ENCODE data around the gene LPIN1. TPM values are rescaled to one million over a fixed set of nuclear protein-coding genes. Genes with fewer than 3 reads are reported as not detected.
A peak's percentile ranks its signal among the peaks of the same experiment; 100 is the strongest.

Gene LPIN1
- total and polyA plus RNA-seq, 2 experiments from 2014 or later: 34.5 to 35.3 TPM

GRCh38 chr2:11778416-11778815 lies 32.0 kb downstream of the LPIN1 start:
- no peaks in the 10 kb centered on the region for H3K9me3 ChIP-seq (ENCODE audit: low read depth)
- H3K4me2 ChIP-seq: no peak overlapping the region
- H3K4me1 ChIP-seq (ENCODE audit: insufficient read depth): peaks cover 19% of the 10 kb centered on the region
- peaks cover under 1% of the 10 kb centered on the region for H4K20me1 ChIP-seq (ENCODE audit: insufficient read depth, poor library complexity, severe bottlenecking)
- H2AFZ ChIP-seq: no peak overlapping the region
- WGBS (ENCODE audit: low lambda C conversion rate, missing lambda C conversion rate): 88% methylated on average over 4 of the region's 4 CpGs
- TF ChIP-seq EZH2phosphoT487 (IDR thresholded peaks at IDR 0.05; ENCODE audit: low read depth, severe bottlenecking, unreplicated experiment) (no peak), CTCF (IDR thresholded peaks at IDR 0.05; ENCODE audit: poor library complexity) (no peak), EZH2 (IDR thresholded peaks at IDR 0.05; ENCODE audit: borderline replicate concordance) (no peak)
- H3K36me3 ChIP-seq (replicated peaks; ENCODE audit: insufficient read depth, low read depth): peaks cover 3% of the 10 kb centered on the region
- H3K27ac ChIP-seq: no peak overlapping the region
- no peak overlapping the region for H3K4me3 ChIP-seq
- no peaks in the 10 kb centered on the region for H3K9me2 ChIP-seq (replicated peaks; ENCODE audit: insufficient read depth)
- no peaks in the 10 kb centered on the region for H3K27me3 ChIP-seq
- no peak for DNase-seq (ENCODE audit: low spot score)
- H3K79me2 ChIP-seq: no peaks in the 10 kb centered on the region

DNA sequence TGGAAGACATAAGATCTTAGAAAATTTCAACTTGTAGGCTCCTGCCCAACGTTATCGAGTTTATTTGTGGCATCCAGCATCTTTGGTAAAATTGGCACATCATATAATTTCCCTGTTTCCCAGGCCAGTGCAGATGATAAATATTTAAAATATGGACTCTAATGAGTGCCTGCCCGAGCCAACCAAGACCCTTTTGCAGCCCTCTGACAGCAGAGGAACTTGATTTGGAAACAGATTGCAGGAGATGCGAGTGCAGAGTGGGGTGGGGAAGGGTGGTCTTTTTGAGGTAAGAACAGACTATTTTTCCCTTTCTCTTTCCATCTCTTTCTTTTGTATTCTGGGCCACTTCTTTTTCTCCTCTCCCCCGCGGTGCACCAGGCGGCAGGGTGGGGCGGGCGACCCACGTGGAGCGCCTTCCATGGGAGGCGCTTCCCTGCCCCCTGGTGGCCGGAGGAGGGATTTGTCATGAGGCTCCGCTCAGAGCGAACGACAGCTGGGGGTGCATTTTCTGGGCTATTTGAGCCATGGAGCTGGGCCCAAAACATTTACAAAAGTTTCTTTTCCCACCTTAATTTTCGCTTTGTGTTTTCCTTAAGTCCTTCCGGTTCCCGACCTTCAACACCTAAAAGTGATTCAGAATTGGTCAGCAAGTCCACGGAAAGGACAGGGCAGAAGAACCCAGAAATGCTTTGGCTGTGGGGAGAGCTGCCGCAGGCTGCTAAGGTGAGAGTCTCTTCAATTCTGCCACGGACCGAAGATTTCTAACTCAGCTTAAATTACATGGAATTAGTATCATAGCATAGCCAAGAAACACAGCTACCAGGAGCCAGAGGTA lies 32.7 kb downstream of the LPIN1 start:
- Histone ChIP-seq H3K4me1 (ENCODE audit: insufficient read depth) (peaks cover 19% of the 10 kb centered on the region), H4K20me1 (ENCODE audit: insufficient read depth, poor library complexity, severe bottlenecking) (peaks cover 4% of the 10 kb centered on the region), H3K79me2 (no peaks in the 10 kb centered on the region), H3K9me2 (replicated peaks; ENCODE audit: insufficient read depth) (no peaks in the 10 kb centered on the region), H3K27ac (no peak overlapping the region), H3K36me3 (replicated peaks; ENCODE audit: insufficient read depth, low read depth) (peaks cover 3% of the 10 kb centered on the region), H3K4me2 (peak overlapping the region; percentile 70), H3K9me3 (ENCODE audit: low read depth) (no peaks in the 10 kb centered on the region), H3K4me3 (no peak overlapping the region), H3K27me3 (no peaks in the 10 kb centered on the region), H2AFZ (no peak overlapping the region)
- no peak for TF ChIP-seq EZH2phosphoT487 (IDR thresholded peaks at IDR 0.05; ENCODE audit: low read depth, severe bottlenecking, unreplicated experiment)
- TF ChIP-seq CTCF (IDR thresholded peaks at IDR 0.05; ENCODE audit: poor library complexity): peak; percentile 95
- TF ChIP-seq EZH2 (IDR thresholded peaks at IDR 0.05; ENCODE audit: borderline replicate concordance): no peak
- DNase-seq (ENCODE audit: low spot score): peak; percentile 87
- WGBS (ENCODE audit: low lambda C conversion rate, missing lambda C conversion rate): 32% methylated on average over 23 of the region's 23 CpGs

DNA sequence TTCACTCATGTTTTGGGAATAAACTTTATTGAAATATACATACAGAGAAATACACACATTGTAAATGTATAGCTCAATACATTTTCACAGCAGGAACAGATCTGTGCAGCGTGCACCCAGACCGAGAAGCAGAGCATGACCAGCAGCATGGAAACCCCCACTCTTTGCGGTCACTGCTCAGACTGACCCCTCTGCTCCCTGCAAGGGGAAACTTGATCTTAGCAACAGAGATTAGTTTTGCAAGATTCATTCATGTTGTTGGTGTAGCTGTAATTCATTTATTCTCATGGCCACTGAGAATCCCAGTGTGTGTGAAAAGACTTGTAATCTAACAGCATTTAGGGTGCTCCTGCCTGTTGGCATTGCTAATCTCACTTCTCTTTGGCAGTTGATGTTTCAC lies 35.2 kb downstream of the LPIN1 start:
- no peaks in the 10 kb centered on the region for H3K27me3 ChIP-seq

More for the DNA sequence above, 35.2 kb downstream of the LPIN1 start:
- no peak for DNase-seq (ENCODE audit: low spot score)
- WGBS (ENCODE audit: low lambda C conversion rate, missing lambda C conversion rate): 100% methylated on average over 3 of the region's 3 CpGs
- no peak overlapping the region for H2AFZ ChIP-seq
- no peak overlapping the region for H3K27ac ChIP-seq
- peaks cover 14% of the 10 kb centered on the region for H3K4me1 ChIP-seq (ENCODE audit: insufficient read depth)
- no peaks in the 10 kb centered on the region for H3K9me2 ChIP-seq (replicated peaks; ENCODE audit: insufficient read depth)
- peaks cover 3% of the 10 kb centered on the region for H3K36me3 ChIP-seq (replicated peaks; ENCODE audit: insufficient read depth, low read depth)
- TF ChIP-seq EZH2 (IDR thresholded peaks at IDR 0.05; ENCODE audit: borderline replicate concordance) (no peak), CTCF (IDR thresholded peaks at IDR 0.05; ENCODE audit: poor library complexity) (no peak), EZH2phosphoT487 (IDR thresholded peaks at IDR 0.05; ENCODE audit: low read depth, severe bottlenecking, unreplicated experiment) (no peak)
- no peak overlapping the region for H3K4me2 ChIP-seq
- no peak overlapping the region for H3K4me3 ChIP-seq
- H4K20me1 ChIP-seq (ENCODE audit: insufficient read depth, poor library complexity, severe bottlenecking): peaks cover 4% of the 10 kb centered on the region
- H3K9me3 ChIP-seq (ENCODE audit: low read depth): no peaks in the 10 kb centered on the region
- no peaks in the 10 kb centered on the region for H3K79me2 ChIP-seq
